HG03442 (cell line): Measurements from ENCODE around the gene C1orf174.

ENCODE experiments used
- ATAC-seq: cut with Tn5 transposase; IDR thresholded peaks from one replicate; pipeline ENCODE4 v1.9.1; 2021; ENCODE audit warnings: mild to moderate bottlenecking, moderate library complexity; ENCODE audit not compliant: unreplicated experiment

C1orf174 gene

GRCh38 chr1:3841491-3841890, 58.6 kb downstream of the C1orf174 start:
- ATAC-seq, result no peak
